ENCODE results near the gene SST.

- no peak for TF ChIP-seq CTCF (IDR thresholded peaks at IDR 0.05)
- TF ChIP-seq POLR2A (IDR thresholded peaks at IDR 0.05): no peak
Observed at GRCh38 chr3:187641320-187642016, 28.7 kb downstream of the SST start.
